Measurements from ENCODE around the gene PHF21B.
"Not testable (repeated sequence)": the region's sequence is repeated elsewhere in the genome, so short reads cannot be mapped to it uniquely, and the experiment has no call there.

The PHF21B gene

GRCh38 chr22:44862981-44863860 is 146.6 kb downstream of the PHF21B start:
- no peak for FAIRE-seq

GRCh38 chr22:44862281-44862680 is 147.5 kb downstream of the PHF21B start:
- no peak for FAIRE-seq

GRCh38 chr22:44861245-44861644 is 148.6 kb downstream of the PHF21B start:
- no peak for FAIRE-seq

GRCh38 chr22:44860311-44860710 is 149.5 kb downstream of the PHF21B start:
- no peak for FAIRE-seq

GRCh38 chr22:44859641-44860040 is 150.2 kb downstream of the PHF21B start:
- no peak for FAIRE-seq

GRCh38 chr22:44858819-44859218 is 151.0 kb downstream of the PHF21B start:
- not testable (repeated sequence) for FAIRE-seq

GRCh38 chr22:44855855-44856254 is 153.9 kb downstream of the PHF21B start:
- FAIRE-seq, result no peak

GRCh38 chr22:44854641-44855040 is 155.2 kb downstream of the PHF21B start:
- FAIRE-seq, result not testable (repeated sequence)

GRCh38 chr22:44850946-44851345 is 158.9 kb downstream of the PHF21B start:
- no peak for FAIRE-seq

GRCh38 chr22:44848791-44849420 is 160.9 kb downstream of the PHF21B start:
- no peak for FAIRE-seq

- FAIRE-seq, result no peak
Measured at GRCh38 chr22:44848296-44848741, 161.5 kb downstream of the PHF21B start.

GRCh38 chr22:44847892-44848291 is 161.9 kb downstream of the PHF21B start:
- no peak for FAIRE-seq

GRCh38 chr22:44847380-44847779 is 162.4 kb downstream of the PHF21B start:
- no peak for FAIRE-seq

GRCh38 chr22:44846726-44847275 is 163.0 kb downstream of the PHF21B start:
- FAIRE-seq, result no peak

GRCh38 chr22:44845796-44846720 is 163.7 kb downstream of the PHF21B start:
- FAIRE-seq, result no peak

GRCh38 chr22:44845191-44845590 is 164.6 kb downstream of the PHF21B start:
- no peak for FAIRE-seq

- no peak for FAIRE-seq
Measured at GRCh38 chr22:44842417-44842816, 167.4 kb downstream of the PHF21B start.

GRCh38 chr22:44840611-44841322 is 169.0 kb downstream of the PHF21B start:
- FAIRE-seq, result no peak

- FAIRE-seq, result no peak
Measured at GRCh38 chr22:44839721-44840120, 170.1 kb downstream of the PHF21B start.

GRCh38 chr22:44839061-44839460 is 170.7 kb downstream of the PHF21B start:
- no peak for FAIRE-seq

- no peak for FAIRE-seq
Measured at GRCh38 chr22:44838316-44839016, 171.3 kb downstream of the PHF21B start.

Data from TTC549 (cell line).